GM19238 (cell line): ENCODE measurements around the gene MROH2A.

Experiments used
- DNase-seq: peaks from one replicate; pipeline ENCODE4 v3.0.0; 2011; ENCODE audit warnings: low spot score; ENCODE audit not compliant: insufficient read length

The MROH2A gene

DNA sequence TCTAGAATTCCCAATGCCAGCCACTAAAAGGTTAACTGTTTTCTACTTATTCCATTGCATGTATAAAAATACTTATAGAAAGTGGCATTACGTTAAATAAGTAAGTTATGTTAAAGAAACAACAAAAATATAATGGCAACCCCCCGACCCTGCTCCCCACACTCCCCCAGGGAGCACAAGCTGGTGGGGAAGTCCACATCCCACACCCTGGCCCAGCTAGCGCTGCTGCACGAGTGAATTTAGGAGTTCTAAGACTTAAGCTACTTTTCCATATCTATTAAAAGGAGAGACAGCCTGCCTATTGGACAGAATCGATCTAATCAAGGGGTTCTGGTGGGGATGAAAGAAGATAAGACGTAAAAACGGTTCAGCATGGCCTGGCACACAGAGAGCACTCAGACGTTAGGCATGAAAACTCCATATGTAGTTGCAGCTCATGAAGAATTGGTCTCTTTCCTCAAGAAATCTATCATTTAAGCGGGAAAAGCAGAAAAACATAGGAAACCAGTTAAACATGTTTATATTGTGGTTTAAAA lies 59.6 kb downstream of the MROH2A start:
- no peak for DNase-seq

DNA sequence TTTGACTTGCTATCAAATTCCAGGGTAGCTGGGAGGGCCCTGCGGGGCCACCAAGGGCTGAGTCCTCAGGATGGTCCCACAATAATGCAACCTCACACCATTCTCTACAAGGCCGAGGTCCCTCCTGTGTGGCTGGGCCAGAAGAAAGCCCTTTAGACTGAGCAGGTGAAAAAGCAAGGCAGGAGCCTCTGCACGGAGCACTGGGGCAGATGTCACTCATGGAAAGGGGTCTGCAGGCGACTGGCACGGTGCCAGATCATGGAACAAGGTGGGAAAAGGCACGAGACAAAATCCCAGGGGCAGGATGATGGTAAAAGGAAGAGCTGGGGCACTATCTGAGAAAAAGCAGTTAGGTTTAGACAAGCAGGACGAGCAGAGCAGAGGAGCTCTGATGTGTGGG lies 60.1 kb downstream of the MROH2A start:
- DNase-seq = no peak

DNA sequence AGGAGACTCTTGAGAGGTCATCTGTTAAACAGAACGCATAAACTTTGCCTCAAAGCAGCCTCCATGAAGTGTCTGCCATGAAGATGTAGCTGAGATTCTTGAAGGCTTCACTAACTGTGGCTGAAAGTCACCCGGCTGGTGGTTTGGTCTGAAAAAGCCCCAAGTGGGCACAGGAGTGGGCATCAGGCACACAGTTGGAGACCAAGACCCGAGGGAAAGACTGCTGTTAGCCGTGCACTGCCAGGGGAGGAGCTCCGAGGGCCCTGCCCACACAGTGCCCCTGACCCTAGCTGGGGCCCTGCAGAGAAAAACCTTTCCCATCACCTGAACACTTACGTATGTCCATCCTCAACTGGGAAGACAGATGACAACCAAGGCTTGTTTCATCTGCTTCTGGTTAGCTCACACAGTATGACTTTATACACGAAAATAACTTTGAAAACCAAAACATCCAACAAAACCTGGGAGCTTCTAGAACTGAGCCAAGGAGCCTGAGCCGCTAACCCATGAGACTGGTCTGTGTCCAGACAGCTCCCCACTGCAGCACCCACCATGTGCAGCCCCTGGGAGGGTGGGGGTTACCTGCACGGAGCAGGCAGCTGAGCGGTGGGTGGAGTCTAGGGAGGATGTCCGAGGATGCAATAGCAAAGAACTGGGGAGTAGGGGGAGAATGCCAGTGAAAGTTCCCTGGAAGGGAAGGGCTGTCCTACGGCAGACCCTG lies 60.8 kb downstream of the MROH2A start:
- no peak for DNase-seq

DNA sequence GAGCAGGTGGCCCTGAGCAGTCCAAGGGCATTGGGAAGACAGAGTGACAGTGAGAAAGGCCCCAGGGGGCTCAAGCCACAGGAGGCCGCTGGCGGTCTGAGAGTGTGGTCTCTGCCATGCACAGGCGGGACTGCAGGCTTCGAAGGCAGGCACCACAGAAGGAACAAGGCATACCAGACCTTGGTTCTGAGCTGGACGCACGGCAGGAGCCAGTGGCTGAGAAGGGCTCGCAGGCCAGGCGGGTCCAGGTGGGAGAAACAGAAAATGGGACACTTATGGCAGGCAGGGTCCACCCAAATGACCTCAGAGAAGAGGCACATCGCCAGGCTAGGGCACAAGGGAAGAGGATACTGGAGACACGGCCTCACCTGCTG lies 61.3 kb downstream of the MROH2A start:
- DNase-seq = no peak

DNA sequence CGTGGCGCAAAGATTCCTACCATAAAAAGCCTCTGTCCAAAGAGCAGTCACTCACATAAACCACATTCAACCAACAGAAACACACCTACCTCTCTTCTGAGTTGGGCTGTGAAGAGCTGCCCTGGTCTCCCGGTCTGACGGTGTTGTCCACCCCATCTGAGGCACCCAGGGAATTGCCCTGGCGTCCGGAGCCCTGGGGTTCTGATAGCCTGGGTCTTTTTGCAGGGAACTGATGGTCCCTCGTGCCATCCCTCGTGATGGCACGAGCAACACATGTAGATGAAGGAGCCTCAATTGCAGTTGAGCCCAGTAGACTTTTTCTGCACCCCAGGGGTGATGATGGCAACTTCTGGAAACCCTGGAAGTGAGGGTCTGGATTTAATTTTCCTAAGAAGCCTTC lies 62.4 kb downstream of the MROH2A start:
- no peak for DNase-seq

DNA sequence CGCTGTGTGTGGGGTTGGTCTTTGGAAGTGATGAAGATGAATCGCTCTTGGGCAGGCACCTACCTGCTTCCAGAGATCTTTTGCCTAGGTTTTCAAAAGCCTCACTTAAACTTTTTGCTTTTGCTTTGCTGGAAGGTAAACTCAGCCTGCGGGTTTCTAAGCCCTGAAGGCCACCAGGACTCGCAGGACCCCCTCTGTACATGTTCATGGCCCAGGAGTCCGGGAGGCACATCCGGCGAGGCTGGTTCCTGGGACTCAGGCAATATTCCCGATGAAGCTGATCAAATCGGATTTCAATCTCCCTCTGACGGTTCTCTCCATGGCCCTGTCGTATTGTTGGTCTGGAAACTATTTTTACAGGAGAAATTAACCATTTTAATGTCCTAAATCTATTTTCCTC lies 63.1 kb downstream of the MROH2A start:
- DNase-seq = no peak

DNA sequence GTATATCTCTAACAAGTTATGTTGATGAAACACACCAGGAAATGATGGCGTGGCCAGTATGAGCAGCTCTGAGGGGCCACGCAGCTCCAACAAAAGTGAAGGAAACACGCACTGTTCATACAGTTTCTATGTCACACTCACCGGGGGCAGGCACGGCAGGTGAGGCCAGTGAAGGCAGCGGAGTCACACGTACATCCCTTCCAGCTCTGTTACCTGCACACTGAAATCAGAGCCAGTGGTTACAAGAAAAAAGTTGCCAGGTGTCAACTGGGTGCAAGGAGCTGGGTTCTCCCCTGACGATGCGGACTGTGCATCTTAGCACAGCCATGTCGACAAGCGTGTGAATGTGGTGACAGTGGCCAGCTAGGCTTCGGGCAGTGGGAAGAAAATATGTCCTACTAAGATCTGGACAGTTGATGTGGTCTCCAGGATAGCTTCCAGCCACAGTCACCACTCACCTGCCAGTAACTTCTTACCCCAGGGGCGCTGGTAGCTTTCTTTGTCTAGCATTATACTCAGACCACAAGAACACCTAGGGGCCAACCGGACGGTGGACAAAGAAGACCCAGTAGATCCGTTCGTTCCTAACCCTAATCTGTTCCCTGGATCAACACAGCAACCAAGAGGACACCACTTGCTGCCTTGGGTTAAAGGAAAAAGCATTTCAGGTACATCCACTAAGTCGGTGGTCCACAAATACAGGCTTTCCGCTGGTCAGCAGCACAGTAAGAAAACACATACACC lies 66.1 kb downstream of the MROH2A start:
- no peak for DNase-seq

DNA sequence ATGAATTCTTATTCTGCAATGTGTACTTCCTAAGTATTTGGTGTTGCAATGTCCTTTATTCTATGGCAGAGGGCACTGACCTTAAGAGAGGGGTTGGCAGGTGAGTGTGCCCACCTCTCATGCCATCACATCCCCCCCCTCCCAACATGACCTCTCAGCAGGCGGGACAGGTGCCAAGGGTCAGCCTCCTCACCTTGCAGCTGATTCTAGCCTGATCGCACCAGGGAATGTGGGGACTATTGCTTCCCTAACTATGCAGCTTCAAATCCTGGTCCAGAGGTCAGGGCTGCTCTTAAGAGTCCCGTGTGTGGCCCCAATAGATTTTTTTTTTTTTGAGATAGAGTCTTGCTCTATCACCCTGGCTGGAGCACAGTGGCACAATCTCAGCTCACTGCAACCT lies 66.7 kb downstream of the MROH2A start:
- no peak for DNase-seq

DNA sequence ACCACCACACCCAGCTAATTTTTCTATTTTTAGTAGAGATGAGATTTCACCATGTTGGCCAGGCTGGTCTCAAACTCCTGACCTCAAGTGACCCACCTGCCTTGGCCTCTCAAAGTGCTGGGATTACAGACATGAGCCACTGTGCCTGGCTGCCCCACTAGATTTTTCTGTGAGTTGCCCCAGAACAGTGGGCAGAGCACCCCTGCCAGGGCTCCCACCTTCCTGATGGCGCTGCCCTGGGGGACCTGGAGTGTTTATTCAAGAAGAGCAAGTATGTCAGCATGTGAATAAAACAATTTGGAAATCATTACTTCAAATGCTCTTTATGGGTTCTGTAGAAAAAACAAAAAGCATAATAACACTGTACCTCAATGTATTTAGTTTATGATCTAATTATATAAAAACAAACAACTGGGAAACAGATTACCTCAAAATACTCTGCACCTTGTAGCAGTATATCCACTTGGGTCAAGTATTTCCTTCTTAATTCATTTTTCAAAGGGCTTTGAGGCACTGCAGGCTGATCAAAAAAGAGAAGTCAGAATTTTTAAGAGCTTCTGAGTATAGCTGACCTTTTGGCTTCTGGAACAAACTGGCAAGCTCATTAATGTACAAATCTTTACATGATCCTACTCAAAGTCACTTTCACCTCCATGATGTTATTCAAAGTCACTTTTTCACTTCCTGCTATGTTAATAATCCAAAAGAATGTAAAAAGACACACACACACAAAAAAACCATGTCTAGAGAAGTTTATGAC lies 67.4 kb downstream of the MROH2A start:
- DNase-seq = no peak

DNA sequence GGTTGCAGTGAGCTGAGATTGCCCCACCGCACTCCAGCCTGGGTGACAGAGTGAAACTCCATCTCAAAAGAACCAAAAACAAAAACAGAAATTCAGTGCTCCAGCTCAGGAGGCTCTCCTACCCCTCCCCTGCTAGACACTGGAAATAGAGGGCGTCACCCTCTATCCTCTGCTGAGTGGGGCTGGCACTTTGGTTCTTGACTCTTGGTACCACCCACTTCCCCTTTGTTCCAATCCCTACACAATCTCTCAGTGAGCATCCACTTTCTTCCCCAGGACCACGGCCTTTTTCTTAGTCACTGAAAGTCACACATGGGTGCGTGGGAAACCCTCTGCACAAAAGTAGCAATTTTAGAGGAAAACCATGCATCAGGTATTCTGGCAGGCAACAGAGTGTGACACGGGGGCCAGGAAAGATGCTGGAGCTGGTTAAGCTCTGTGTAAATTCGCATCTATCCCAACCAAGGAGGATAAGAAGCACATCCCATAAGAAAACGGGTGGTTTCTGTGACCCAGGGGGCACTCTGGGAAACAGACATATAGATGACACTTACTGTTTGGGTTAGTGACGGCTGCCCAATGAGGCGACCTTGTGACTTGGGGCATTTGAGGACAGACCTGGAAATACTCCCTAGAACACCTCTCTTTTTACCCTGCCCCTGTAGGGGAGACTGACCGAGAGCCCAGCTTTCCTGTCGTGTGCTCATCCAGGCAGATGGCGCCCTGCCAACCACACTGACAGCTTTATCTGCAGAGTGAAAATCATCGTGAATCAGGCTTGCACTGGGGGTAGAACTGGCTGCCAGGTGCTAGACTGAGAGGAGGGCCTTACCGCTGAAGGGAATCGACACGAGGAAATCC lies 68.5 kb downstream of the MROH2A start:
- DNase-seq = no peak

DNA sequence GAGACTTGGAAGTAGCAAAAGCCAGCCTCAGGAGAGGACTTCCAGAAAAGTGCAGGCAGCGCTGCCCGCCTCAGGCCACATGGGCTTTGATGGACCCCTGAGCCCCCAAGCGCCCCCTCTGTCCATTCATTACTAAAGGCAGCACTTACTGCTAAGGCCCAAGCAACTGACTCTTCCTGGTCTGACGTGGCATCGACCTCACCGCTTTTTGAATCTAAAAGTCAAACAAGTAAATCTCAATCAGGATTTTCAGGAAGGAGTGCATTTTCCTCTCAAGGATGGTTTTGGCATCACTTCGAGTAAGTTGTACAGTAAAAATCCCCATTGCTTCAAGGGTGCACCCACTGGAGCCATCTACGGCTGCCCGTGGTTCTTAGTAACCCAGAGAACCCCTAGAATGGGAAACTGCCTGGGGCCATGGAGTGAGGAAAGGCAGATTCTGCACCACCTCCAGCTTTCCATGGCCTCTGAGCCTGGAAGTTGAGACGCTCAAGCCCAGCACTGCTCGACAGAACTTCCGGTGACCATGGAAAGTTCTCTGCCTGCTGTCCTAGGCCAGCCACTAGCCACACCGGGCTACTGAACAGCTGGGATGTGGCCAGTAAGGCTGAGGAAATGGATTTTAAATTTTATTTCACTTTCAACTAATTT lies 69.2 kb downstream of the MROH2A start:
- DNase-seq = no peak

DNA sequence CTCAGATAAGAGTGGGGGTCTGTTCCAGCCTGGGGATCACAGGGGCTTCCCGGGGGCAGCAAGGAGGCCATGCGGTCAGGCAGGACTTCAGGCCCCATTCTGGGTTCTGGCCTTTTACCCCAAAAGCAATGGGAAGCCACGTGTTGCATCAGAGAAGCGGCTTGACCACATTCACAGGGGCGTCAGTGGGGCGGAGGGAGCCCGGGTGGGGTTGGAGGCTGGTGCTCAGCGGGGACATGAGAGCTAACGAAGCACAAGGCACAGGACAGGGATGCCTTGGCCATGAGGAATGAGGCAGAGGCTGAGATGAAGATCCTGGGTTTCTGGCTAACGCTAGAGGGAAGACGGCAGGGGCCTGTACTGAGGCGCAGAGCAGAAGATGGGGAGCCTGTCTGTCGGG lies 70.1 kb downstream of the MROH2A start:
- DNase-seq = no peak

DNA sequence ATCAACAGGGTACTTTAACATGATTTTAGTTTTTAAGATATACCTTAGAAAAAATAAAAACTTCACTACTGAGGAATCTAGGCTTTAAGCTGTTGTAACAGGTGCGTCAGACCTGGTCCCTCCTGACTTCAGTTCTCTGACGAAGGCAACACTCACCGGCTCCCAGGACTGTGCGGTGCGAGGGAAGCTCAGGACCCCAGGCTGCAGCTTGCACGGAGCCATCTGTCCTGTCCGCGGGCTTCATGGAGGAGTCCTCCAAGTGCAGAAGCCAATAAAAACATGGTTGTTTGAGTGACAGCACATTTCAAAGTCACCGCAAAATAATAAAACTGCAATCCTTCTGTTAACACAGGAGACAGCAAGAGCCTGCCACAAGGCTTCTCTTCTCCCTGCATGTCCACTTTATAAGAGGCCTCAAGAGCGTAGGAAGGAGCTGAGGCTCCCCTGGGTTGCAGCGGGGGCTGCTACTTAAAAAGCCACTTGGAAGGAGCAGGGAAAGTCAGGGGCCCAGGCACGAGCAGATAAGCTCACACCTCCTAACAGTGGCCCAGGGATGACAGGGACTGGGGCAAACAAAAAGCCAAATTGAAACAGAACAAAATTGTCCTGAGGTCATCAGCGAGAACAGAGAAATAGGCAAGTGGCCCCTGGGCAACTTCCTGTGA lies 71.6 kb downstream of the MROH2A start:
- DNase-seq = no peak

DNA sequence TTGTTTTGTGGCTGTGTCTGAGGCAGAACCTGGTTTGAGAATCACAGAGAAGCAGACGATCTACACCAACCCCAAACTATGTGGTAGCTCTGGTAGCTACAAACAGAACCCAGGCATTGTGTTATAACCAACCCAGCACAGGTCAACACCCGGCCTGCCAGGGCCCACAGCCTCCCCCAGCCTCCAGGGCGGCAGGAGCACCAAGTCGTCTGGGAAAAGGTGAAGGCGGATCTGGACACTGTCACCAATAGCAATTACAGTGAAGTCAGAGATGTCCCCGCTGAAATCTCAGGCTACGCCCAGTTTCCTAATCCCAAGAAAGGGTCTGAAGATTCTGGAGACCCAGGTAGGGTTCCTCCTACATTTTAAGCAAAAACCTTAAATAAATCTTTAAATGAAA lies 72.6 kb downstream of the MROH2A start:
- DNase-seq = no peak

DNA sequence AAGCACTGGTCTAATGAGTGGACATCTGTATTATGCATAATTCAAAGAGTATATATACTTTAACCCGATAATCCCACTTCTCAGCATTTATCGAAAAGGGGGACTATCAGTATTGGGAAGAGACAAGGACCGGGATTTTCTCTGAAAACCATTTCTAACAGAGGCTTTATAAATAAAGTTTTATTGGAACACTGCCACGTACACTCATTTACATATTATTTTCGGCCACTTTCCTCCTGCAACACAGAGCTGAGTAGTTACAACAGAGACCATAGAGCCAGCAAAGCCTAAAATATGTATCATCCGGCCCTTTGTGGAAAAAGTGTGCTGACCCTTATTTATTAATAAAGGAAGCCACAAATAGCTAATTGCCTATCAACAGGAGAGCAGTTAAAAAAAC lies 73.0 kb downstream of the MROH2A start:
- DNase-seq = no peak

DNA sequence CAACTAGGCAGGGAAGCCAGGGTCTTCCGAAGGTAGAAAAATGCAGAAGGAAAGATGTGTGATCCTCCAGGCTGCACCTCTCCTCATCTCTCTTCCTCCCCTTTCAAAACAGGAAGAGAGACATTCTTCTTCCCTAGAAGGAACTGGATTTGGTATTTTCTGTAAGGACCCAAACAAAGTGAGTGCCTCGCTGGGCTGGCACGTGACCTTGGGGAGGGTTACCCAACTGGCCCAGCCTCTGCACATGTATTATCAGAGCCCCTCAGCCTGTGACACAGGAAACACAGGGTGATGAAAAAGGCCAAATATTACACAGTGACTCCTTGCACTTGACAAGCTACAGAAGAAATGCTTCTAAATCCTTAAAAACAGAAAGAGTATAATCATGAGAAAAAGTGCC lies 73.9 kb downstream of the MROH2A start:
- no peak for DNase-seq

DNA sequence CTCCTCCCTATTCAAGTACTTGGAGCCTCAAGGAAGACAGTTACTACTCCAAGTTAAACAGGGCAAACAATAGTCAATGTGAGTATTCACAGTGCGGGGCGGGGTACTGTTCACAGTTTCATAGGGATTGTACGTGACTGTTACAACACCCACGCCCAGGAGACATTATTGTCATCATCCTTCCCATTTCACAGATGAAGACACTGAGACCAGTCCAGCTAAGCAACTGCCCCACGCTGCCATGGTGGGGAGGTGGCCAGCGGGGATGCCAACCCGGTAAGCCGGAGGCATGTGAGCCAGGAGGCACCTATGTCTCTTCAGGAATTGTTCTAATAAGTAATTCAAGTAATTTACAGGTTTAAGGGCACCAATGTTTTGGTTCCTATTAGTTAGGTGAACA lies 75.2 kb downstream of the MROH2A start:
- DNase-seq = no peak

DNA sequence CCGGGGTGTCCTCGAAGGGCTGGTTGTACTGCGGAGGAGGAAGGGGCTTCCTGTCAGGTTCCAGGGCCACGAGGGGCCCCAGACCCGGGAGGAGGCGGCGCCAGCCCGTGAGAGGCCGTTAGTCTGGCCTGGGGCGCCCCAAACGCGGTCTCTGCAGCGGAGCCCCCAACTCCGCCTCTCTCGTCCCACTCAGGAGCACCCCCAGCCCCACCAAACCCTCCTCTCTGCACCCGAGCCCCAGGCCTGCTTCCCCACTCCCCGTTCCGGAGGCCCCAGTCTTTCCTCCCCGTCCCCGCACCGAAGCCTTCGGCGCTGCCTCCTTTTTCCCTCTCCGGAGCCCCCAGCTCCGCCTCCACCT lies 75.7 kb downstream of the MROH2A start:
- DNase-seq = no peak

DNA sequence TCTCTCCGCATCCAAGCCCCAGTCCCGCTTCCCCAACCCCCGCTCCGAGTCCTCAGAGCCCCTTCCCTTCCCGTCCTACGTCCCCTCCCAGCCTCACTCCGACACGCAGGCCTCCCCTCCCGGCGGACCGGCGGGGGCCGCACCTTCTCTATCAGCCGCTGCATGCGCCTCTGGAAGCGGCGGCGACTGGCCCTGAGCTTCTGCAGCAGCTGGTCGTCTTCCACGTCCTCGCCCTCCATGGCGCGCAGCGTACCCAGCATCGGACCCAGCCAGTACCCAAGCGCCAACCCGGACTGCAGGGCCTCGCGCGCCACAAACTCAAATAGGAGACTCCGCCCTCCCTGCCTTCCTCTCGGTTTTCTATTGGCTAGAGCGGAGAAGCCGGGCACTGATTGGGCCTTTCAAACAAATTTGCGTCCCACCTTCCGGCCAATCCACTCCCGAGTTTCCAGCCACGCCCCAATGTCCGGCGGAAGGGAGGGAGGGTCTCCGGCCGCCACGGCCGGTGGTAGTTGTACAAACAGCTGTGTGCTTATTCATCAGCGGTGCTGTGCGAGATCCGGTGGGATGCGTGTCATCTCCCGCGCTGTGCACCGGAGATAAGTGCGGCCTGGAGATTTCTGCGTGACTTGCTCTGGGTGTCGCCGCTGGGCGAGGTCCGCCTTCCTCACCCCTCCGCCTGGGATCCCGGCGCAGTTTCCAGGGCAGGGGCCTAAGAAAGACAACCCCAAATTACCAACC lies 76.3 kb downstream of the MROH2A start, which contains the start of gene HJURP:
Gene HJURP (minus strand): TSS at position 295 of the 741 bp plus-strand sequence. CDS start 35 bp downstream, at position 260.
- peak; percentile 98 for DNase-seq
